Middle frontal gyrus (tissue), 1 donor: ENCODE measurements around the gene RAB37.
A peak's percentile ranks its signal among the peaks of the same experiment; 100 is the strongest.

ENCODE experiments used
- DNase-seq: peaks from one replicate; pipeline ENCODE4 v3.0.0-alpha.2; 2015; ENCODE audit warnings: low spot score; ENCODE audit errors: extremely low spot score

The RAB37 gene

GRCh38 chr17:74744714-74745547 is 7.9 kb downstream of the RAB37 start:
- peak; percentile 50 for DNase-seq

GRCh38 chr17:74745548-74746177 is 8.6 kb downstream of the RAB37 start:
- DNase-seq, result no peak

GRCh38 chr17:74746376-74746775 is 9.3 kb downstream of the RAB37 start:
- DNase-seq, result no peak

GRCh38 chr17:74746922-74747321 is 9.9 kb downstream of the RAB37 start:
- DNase-seq, result no peak

GRCh38 chr17:74748279-74748528 is 11.1 kb downstream of the RAB37 start:
- no peak for DNase-seq

- DNase-seq, result peak; percentile 76
These were observed 11.6 kb downstream of the RAB37 start, which contains the start of gene NHERF1 for GRCh38 chr17:74748529-74749278. Gene NHERF1 (plus strand): TSS chr17:74748628. CDS start chr17:74748847, 219 bp downstream.

- no peak for DNase-seq
These were observed 12.4 kb downstream of the RAB37 start for GRCh38 chr17:74749279-74750038.

GRCh38 chr17:74750039-74750326 is 12.9 kb downstream of the RAB37 start:
- DNase-seq, result no peak

GRCh38 chr17:74750327-74751069 is 13.4 kb downstream of the RAB37 start:
- DNase-seq, result no peak

- no peak for DNase-seq
These were observed 15.4 kb downstream of the RAB37 start for GRCh38 chr17:74752415-74752814.

- DNase-seq, result no peak
These were observed 15.9 kb downstream of the RAB37 start for GRCh38 chr17:74752822-74753401.

GRCh38 chr17:74754832-74755231 is 17.8 kb downstream of the RAB37 start:
- no peak for DNase-seq

GRCh38 chr17:74755533-74755932 is 18.5 kb downstream of the RAB37 start:
- no peak for DNase-seq

GRCh38 chr17:74756891-74757290 is 19.8 kb downstream of the RAB37 start:
- DNase-seq, result no peak

GRCh38 chr17:74757502-74757901 is 20.4 kb downstream of the RAB37 start:
- DNase-seq, result no peak

- DNase-seq, result no peak
These were observed 21.1 kb downstream of the RAB37 start for GRCh38 chr17:74757931-74758847.

- no peak for DNase-seq
These were observed 21.8 kb downstream of the RAB37 start for GRCh38 chr17:74758848-74759168.

- DNase-seq, result no peak
These were observed 22.3 kb downstream of the RAB37 start for GRCh38 chr17:74759243-74759801.

GRCh38 chr17:74759941-74760340 is 22.9 kb downstream of the RAB37 start:
- no peak for DNase-seq
